Measurements from ENCODE around the gene MMRN2.
"Not testable (repeated sequence)": the region's sequence is repeated elsewhere in the genome, so short reads cannot be mapped to it uniquely, and the experiment has no call there.

The MMRN2 gene

DNA sequence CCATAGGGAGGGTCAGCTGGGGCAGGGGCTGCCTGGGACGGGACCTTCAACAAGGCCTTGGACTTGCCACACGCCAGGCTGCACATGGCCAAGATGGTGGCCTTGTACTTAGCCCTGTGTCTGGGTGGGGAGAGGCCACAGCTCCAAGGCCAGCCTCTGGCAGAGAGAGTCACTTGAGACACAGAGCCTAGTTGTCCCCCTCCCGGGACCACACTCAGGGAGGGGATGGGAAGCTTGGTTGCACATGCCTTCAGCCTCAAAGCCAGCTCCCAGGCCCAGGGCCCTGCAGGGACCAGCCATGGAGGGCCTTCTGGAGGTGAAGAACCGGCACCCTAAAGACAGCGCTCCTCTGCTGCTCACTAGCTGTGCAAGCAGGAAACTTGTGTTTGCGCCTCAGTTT, 16.7 kb downstream of the MMRN2 start:
- ATAC-seq (no peak), DNase-seq (no peak)

DNA sequence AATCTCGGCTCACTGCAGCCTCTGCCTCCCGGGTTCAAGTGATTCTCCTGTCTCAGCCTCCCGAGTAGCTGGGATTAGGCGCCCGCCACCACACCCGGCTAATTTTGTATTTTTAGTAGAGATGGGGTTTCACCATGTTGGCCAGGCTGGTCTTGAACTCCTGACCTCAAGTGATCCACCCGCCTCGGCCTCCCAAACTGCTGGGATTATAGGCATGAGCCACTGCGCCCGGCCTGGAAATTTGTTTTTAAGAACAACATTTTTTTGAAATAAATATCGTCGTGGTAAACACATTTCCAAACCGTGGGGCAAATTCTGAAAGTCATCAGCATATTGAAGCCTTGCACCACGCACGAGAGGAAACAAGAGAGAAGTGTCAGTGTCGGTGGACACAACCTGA, 17.3 kb downstream of the MMRN2 start:
- not testable (repeated sequence) for ATAC-seq, DNase-seq

- no peak for DNase-seq
- ATAC-seq: no peak
Measured at GRCh38 chr10:86938260-86938659, 19.2 kb downstream of the MMRN2 start.

- DNase-seq (no peak), ATAC-seq (no peak)
Measured at GRCh38 chr10:86937502-86938154, 19.8 kb downstream of the MMRN2 start.

- no peak for ATAC-seq
- no peak for DNase-seq
Measured at GRCh38 chr10:86936661-86937501, 20.5 kb downstream of the MMRN2 start.

GRCh38 chr10:86934162-86934711, 23.2 kb downstream of the MMRN2 start:
- not testable (repeated sequence) for DNase-seq, ATAC-seq

DNA sequence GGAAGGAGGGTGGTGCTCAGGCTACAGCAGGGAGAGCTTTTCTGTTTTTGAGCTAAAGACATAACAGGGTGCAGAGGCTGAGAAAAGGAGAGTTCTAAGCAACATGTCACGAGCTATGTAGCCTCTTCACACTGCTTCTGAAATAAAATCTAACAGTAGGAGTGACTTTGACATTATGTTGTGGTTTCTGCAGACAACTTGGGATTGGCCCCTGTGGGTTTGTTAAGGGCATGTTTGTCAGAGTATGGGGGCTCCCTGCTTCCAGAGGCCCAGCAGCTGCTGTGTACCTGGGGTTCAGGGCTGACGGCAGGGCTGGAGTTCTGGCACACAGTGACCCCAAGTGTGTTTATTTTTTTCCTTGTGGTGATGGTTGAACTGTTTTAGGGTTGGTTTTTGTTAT, 24.7 kb downstream of the MMRN2 start:
- ATAC-seq (peak; percentile 69), DNase-seq (no peak)

DNA sequence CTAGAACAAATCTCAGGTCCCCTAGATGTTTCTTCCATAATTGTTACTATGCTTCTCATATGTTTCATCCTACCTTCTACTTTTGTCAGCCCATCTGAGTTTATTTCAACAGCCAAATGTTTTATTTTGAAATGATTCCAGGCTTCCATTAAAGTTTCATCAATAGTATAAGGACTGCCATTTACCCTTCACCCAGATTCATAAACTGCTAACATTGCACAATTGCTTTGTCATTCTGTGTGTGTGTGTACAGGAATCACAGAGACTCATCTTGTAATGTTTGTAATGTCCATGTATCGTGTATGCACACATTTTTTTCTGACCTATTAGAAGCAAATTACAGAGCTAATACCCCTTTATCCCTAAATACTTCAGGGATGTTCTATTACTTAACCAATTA, 25.5 kb downstream of the MMRN2 start:
- ATAC-seq: no peak
- no peak for DNase-seq

GRCh38 chr10:86929468-86930380, 27.7 kb downstream of the MMRN2 start:
- no peak for DNase-seq
- ATAC-seq: no peak

DNA sequence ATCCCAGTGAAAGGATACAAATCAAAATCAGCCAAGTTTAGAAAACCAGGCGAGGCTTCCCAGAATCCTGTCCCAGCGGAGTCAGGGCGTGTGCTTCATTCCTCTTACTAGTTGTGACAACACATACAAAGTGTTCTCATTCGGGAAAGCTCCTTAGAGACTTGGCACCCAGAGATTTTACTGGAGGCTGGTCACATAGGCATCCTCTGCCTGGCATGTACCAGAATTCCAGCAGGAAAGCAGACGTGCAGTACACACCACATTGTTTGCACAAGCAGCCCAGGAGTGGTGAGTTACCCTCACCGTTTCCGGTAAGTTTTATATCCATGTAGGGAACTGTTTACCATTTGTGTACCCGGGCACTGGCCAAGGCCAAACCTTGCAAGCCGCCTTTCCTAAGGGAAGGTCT, 34.9 kb downstream of the MMRN2 start:
- DNase-seq (no peak), ATAC-seq (no peak)

DNA sequence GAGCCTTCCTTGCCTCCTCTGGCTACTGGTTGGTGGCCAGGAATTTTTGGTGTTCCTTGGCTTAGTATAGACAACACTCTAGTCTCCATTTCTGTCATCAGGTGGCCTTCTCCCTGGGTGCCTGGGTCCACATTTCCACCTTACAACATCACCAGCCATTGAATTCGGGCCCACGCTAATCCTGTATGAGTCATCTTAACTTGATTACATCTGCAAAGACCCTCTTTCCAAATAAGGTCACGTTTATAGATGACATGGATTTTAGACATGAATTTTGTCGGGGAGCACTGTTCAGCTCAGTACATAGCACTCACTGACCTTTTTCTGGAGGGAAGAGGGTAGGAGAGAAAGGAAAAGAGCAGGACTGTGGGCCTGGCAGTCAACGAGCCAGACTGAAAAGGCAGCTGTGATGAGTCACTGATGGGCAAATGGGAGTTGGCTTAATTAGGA, 39.4 kb downstream of the MMRN2 start:
- no peak for ATAC-seq
- DNase-seq: no peak

- ATAC-seq (no peak), DNase-seq (no peak)
Measured at GRCh38 chr10:86914734-86915133, 42.7 kb downstream of the MMRN2 start.

DNA sequence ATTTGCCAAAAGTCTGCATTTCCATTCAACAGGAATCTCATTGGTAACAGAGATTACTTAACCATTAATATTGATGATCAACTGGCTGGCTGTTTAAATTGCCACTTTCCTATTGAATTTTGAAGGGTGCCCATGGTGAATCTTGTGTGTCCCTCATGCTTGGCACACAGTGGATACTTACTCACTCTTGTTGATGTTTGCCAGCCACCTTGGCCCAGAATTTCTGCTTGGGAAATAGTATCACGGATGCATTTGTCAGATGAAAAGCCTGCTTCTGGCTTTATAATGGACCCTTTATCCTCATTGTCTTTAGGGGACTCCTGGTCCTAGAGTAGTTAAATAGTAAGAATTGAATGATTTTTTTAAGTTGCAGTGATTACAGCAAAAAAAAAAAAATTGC, 52.0 kb downstream of the MMRN2 start:
- no peak for ATAC-seq

GRCh38 chr10:86904600-86904999, 52.8 kb downstream of the MMRN2 start:
- ATAC-seq: no peak
- DNase-seq: no peak

More for the DNA sequence above, 52.0 kb downstream of the MMRN2 start:
- DNase-seq: no peak

DNA sequence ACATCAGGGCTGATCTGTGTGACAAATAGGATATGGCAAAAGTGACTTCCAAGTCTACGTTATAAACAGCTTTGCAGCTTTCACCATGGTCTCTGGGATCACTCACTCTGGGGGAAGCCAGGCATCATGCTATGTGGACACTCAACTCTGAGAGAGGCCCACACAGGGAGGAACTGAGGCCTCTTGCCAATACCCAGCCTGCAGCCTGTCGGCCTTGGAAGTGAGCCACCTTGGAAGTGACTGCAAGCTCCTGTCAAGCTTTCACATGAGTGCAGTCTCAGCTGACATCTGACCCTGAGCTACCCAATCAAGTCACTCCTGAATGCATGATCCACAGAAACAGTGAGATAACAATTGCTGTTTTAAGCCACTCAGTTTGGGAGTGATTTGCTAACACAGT, 56.5 kb downstream of the MMRN2 start:
- no peak for ATAC-seq
- no peak for DNase-seq

DNA sequence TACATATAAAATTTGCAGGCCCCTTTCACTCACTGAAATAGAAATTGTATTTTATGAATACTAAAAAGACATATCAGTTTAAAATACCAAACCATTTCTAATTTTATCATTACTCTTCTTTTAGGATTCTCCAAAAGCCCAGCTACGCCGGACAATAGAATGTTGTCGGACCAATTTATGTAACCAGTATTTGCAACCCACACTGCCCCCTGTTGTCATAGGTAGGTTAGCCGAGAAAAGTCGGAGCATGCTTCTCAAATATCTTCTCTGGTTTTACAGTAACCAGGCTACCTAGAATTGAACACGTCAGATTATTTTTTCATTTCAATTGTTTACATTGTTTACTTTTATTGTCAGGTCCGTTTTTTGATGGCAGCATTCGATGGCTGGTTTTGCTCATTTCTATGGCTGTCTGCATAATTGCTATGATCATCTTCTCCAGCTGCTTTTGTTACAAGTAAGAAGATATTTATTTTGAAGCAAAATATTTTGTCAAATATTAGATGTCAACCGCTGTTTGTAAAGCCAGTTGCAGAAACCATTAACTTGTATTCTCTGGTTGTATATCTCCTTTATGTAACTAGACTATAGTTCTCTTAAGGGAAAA, 57.6 kb downstream of the MMRN2 start:
- no peak for ATAC-seq
- peak; percentile 51 for DNase-seq

DNA sequence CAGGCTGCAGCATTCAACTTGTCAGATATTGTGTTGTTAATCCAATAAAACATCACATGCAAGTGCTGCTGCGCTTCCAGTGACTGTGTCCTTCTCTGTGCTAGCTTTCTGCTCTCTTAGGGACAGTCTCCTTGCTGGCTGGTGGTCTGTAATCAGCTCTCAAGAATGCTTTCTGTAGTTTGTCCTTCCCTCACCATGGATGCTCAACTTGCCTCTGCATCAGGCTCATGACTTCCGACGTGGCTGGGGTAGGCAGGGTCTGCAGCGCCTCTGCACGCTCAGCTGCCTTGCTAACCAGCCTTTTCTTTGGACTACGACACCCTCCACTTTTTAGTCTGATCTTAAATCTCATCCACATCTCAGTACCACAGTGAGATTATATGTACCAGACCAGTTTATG, 58.3 kb downstream of the MMRN2 start:
- ATAC-seq: no peak
- DNase-seq: no peak

DNA sequence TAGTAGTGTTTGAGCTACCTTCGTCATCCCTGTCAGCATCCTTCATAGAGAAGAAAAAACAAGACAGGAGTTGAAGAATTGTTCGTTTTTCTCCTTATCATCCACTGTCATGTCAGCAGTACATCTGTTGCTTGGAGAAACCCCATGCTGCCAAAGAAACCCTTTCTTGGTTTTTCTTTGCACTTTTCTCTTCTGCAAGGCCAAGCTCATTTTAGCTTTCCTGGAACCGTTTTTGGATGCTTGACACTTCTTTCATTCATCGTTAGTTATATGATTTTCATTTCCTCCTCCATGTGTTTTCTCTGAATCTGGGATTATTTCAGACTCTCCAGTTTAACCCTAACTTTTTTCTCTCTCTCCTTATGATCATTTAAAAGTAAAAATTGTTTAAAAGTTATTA, 58.9 kb downstream of the MMRN2 start:
- ATAC-seq: no peak
- no peak for DNase-seq

- ATAC-seq (no peak), DNase-seq (no peak)
Measured at GRCh38 chr10:86889997-86890396, 67.4 kb downstream of the MMRN2 start.

- peak; percentile 84 for ATAC-seq
- DNase-seq: no peak
Measured at GRCh38 chr10:86888585-86889381, 68.6 kb downstream of the MMRN2 start.
